GM18517 (cell line): ENCODE results near the gene TRIO.

Experiments
- ATAC-seq: cut with Tn5 transposase; IDR thresholded peaks from one replicate; pipeline ENCODE4 v1.9.1; 2021; ENCODE audit warnings: mild to moderate bottlenecking, moderate library complexity; ENCODE audit not compliant: unreplicated experiment

The TRIO gene

DNA sequence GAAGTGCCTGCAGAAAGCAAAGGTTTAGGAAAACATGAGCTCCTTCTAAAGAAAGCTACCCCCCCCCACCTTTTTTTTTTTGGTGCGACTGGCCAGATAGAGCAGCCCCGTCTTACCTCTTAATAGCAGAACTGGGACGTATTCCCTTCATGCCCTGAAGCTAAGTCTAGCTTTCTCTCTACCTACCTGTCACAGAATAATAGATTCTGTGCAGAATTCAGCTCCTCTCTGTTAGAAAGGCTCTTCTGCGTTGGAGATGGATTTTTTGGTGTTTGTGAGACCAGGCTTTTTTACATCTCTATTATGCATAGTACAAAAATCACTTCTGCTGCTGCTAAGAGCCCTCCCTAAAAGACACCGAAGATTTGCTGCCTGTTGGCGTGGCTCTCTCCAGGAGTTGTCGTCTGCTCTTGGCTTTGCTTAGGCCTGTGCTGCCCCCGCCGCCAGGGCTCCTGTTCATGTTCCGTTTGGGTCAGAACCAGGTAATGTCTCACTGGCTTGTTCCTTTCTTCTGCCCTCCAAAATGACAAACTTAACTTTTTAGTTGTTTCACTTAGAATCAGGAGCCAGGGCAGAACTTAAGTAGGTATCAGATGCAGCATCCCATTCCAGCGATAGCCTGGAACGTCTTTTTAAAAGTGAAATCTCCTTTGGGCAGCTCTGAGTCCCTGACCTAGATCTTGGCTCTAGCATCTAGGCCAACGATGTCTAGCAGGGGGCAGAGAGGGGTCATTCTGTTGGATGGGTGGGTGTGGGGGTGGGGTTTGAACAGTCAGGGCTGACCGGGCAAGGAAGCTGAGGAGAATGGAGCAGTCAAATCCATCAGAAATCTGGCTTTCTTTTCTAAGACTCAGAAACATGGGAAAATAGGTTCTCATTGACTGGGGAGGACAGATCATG, 2.5 kb downstream of the TRIO start:
- no peak for ATAC-seq

DNA sequence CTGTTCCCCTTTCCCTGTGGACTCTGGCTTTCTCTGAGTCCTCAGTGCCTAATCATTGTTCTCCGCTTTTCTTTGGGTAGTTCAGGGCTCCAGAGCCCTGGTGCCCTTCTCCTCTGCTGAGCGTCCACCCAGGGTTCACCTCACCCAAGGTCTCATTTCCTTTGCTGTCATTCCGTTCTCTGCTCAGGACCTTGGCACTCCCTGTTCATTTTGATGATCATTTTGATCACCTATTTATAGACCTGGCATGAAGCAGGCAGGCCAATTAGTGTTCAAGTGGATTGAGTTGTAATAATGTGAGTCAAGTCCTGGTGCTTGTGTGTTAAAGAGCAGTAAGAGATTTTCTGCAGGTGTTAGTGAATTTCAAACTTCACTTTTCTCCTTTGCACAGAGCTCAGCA, 3.6 kb downstream of the TRIO start:
- ATAC-seq, result no peak

DNA sequence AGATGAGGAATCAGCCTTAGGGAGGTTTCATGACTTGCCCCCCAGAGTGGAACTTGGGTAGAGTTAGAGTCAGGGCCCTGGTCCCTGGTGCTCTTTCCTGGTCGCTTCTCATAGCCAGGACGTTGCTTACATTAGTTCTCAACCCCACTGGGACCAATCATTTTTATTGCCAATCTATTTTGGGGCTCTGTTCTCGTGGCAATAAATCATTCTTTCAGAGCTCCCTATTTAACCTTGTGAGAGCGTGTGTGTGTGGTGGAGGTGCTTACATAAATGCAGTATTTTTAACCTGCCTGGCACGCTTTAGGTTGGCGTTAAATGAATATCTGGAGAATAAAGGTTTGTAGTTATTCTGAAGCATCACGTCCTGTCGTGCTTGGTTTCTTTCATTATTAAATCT, 4.1 kb downstream of the TRIO start:
- no peak for ATAC-seq

DNA sequence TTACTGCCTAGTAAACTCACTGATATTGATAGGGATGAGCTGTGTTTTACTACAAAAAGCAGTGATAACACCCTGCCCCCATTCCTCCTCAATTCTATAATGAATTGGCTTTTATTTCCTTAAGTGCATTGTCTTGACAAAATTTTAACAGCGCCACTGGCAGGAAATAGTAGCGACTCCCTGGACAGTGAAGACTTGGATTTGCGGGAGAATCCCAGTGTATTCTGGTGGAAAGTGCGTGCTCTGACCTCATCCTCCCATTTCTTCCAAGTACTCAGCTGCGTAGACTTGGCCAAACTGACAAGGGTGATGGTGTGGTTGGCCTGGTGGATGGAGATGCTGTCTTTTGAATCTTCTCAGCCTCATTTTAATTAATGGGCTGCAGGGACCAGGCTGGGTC, 5.3 kb downstream of the TRIO start:
- no peak for ATAC-seq

DNA sequence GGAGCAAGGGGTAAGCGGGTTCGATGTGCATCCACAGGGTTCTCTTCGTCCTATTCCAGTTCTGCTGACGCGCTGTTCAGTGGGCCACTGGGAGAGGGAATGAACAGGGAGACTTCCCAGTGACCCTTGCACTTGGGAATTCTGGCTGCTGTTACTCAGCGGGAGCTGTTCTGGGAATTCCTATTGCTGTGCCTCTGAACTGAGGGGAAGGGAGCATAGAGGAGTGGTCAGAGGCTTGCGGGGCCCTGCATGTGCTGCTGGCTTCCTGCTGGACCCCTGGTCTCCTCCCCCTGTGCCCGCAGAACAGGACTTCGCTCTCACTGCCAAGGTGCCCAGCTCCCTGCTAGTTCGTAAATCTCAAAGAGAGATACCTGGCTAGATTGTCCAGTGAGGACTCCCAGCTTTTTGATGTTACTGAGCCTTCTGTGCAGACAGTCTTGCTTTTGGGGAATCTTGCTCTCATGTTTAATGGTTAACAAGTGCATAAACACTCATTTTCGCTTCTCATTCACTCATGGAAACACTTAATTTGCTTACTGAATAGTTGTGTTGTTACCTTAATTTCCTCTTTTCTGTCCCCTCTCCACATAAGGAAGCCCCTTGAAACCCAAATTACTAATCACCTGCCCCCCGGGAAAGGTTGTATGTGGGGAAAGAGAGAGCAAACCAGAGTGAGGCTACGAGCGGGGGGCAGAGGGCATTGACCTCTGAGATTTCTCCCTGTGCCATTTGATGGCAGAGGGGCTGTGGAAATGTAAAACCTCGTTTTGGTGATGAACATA, 5.9 kb downstream of the TRIO start:
- peak; percentile 28 for ATAC-seq

DNA sequence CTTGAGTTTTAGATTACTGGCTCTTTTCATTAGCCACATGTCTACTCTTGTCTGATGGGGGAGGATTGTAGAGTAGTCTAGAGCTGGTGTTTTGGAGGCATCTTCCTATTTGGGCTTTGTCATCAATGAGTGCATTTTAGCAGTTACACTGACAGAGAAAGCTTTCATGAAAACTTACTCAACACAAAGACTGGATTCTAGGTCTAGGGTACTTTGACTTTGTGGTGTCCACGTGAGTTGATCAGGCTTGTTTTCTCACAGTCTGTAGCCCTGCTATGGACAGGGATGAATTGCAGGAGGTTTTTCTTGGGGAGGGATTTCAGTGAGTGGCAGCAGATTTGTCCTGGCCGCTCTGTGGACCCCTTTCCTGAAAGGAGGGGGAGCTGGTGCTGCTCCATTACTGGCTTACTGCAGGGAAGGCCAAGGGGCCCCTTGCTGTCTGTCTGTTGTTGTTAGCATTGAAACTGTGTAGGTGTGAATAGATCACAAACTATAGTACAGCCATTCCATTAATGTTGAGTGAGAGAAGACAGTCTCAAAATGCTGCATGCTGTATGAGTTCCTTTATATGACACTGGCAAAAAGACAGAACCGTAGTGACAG, 6.6 kb downstream of the TRIO start:
- ATAC-seq, result no peak

DNA sequence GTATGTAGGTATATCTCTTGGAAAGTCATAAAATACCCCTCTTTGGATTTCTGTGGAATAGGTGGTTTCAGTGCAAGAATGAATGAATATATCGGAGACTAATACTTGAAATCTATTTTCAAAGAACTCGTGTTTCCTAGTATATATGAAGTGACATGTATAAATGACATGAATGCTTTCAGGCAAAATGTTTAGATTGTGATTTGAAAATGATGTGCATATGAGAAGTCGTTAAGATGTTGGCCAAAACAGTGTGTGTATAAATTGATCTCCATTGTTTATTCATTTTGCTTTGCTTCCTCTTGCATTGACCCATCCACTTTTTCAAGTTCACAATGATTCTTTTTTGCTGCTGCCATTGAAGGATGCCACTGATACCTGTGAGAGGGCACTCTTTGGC, 8.3 kb downstream of the TRIO start:
- ATAC-seq, result no peak

DNA sequence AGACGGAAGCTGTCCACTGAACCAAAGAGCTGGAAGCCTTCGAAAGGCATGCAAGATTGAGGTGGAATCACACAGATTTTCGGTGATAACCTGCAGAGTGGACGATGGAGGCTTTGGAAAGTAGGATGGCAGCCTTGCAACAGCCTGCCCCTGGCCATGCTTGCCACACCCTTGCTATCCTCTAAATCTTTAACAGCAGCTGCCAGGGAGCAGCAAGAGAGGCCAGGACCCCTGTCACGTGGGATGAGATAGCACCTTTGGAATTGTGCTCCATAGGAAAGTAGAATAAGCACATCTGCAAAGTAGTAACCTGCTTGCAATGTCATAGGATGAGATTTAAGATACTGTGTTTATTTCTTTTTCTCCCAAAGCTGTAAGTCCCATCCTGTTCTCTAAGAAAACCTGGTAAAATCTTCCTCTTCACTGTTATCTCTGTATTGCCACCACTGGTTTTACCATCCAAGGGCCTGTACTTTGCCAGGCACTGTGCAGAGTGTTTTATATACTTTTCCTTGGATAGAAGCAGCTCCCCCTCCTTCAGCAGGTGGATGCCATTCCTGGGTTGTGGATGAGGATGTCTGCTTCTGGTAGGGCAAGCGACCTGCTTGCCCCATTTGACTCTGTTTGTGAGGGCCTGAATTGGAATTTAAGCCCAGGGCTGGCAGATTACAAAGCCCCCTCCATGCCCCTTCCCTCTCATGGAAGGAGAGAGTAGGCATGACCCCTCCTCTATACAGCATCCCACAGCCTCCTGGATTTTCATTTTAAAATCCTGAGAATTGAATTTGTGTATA, 10.1 kb downstream of the TRIO start:
- no peak for ATAC-seq

DNA sequence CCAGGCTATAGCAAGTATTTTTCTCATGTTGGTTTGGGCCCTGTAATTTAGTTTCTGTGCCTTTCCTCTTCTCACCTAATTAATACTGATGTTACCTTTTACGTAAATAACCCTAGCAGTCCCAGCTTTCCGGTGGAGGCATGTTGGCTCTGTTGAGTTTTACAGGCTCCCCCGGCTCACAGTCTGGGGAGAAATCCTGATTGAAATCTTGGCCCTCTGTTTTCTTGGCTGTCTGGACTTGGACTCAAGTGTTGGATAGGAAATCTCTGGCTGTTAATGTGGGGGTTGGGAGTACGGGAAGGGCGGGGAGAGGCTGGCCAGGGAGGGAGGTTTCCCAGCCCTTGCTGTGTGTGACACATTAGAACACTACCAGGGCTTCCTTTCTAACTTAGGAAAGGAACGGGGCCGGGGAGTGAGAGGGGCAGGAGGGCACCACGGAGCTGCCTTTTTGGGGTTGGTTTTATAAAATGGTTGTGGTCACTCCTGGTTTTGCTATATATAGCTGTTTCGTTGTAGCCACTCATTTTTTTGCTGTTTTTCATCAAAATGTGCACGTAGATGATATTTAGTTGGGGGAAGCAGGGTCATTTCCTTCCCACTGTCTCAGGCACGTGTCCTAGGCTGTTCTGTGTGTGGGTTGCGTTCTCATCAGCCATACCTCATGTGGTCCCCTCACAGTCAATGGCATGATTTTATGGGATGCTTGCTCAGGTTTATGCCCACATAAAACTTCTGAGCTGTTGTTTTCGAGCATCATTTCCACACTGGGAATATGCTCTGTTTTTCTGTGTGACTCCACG, 11.0 kb downstream of the TRIO start:
- ATAC-seq, result peak; percentile 41

DNA sequence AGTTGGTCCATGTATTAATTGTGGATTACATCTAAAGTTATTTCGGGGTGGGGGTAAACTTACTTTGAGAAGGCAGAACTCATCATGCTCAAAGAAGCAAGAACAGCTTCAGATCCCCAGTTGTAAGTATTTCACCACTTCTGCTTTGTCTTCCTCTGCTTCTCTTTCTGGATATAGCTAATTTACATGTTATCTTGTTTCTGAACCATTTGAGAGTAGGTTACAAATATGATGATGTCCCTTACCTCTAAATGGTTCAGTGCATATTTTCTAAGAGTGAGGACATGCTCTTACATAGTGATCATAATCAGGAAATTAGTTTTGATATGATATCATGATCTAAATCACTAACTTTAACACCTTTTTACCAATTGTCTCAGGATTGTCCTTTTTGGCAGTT, 11.9 kb downstream of the TRIO start:
- ATAC-seq, result peak; percentile 64

DNA sequence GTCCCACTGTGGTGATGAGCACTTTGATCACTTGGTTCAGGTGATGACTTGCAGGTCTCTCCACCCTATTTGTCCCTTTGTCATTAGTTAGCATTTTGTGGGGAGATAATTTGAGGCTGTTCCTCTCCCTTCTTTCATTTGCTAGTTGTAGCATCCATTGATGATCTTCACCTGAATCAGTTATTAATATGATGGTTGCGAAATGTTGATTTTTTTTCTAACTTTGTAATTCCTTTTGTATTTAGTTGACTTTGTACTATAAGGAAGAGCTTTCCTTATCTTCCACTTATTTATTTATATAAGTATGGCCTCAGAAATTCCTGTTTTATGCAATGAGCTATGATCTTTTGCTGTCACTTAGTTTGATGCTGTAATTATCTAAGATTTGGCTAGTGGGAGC, 12.6 kb downstream of the TRIO start:
- no peak for ATAC-seq

DNA sequence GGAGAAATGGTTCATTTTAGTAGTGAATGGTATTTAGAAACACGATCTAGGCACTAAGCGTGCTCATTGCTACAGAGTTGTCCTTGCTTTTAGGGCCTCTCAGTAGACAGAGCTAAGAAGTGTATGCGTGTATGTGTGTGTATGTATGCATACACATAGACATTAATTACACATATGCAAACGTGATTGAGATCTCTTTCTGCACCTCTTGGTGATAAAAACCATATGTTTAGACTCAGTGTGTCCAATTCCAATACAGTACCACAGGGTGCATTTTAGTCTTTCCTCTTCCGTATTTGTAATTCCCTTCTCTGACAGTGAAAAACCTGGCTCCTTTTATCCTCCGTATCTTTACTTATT, 13.1 kb downstream of the TRIO start:
- peak; percentile 8 for ATAC-seq

DNA sequence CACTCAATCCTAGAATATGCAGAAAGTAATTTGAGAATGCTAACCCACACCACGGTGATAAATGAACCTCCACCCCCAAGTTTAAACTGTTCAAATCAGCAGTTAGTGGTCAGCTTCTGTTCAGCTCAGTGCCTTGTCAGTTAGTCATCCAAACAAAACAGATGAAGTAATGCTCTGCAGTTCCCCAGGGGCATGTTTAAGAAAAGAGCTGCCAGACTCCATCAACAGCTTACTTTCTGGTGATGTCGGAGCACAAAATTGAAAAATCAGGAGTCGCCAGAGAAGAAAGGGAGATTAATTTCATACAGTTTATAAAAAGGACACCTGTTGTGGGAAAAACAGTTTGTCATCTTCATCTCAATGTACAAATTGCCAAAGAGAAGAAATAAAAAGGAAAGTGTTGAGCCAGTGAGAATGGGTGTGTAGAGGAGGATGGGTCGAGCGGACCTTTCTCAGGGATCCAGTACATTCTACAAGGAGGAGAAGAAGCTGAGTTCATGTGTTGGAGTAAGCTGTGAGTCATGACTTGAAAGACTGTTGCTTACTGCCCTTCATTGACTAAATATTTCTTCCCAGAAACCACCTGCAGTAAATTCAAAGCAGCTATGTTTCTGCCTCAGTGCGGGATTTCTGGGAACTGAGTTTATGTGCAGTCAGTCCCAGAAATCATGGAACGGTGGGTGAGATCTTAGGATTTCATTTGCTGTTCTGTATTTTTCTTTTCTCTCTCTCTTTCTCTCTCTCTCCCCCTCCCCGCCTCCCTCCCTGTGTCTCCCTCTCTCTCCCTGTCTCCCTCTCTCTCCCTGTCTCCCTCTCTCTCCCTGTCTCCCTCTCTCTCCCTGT, 13.7 kb downstream of the TRIO start:
- peak; percentile 65 for ATAC-seq

DNA sequence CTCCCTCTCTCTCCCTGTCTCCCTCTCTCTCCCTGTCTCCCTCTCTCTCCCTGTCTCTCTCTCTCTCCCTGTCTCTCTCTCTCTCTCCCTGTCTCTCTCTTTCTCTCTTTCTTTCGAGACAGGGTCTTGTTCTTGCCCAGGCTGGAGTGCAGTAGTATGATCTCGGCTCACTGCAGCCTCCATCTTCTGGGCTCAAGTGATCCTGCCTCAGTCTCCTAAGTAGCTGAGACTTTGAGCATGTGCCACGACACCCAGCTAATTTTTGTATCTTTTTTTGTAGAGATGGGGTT, 14.3 kb downstream of the TRIO start:
- no peak for ATAC-seq

DNA sequence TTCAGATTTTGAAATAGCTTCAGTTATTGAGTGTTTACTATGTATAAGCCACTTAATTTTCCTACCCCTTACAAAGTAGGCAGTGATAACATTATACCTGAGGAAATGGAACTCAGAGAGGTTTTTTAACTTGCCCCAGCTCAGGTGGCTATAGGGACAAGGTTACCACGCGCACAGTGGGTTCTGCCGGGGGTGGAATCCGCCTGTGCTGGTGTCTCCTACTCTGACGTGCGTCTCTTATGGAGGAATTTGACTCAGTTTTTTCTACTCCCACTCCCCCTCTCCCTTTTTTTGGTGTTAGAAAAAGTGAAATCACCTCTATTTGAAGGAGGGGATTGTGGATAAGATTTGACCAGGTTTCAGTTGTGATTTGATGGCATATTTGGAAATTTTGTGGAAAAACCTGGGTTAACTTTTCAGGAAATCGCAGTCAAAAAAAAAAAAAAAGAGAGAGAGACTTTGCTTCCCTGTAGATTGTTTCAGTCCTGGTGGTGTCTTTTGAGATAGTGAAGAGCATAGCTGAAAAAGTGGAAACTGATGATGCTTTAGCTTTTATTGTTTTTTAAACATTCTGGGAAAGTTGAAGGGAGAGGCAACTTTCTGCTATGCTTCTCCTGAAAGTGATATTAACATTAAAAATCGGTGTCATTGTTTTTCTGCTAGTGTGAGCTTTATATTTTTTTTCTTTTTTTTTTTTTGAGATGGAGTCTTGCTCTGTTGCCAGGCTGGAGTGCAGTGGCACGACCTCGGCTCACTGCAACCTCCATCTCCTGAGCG, 15.9 kb downstream of the TRIO start:
- no peak for ATAC-seq

DNA sequence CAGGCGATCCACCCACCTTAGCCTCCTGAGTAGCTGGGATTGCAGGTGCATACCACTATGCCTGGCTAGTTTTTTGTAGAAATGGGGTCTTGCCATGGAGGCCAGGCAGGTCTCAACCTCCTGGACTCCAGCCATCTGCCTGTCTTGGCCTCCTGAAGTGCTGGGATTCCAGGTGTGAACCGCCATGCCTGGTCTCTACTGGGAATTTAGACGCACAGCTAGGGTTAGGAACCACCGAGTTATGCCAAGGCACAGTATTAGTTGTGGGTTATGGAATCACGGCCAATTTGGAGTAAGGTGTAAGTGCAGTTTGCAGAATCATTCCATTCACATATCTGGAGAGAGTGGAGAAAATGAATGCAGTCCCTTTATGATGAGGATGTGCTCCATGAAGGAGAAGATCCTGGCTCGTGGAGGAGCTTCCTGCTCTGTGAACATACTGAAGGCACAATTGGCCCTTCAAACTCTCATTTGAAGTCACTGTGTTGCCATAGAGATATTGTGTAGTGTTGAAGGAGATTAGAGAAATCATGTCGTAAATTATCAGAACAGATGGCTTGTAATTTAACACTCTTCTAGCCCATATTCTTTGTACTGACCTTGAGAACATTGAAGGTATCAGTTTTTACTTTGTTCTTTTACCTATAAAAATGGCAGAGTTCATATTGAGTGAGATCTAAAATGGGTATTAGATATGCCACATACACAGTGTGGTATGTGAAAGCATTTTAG, 18.8 kb downstream of the TRIO start:
- no peak for ATAC-seq

DNA sequence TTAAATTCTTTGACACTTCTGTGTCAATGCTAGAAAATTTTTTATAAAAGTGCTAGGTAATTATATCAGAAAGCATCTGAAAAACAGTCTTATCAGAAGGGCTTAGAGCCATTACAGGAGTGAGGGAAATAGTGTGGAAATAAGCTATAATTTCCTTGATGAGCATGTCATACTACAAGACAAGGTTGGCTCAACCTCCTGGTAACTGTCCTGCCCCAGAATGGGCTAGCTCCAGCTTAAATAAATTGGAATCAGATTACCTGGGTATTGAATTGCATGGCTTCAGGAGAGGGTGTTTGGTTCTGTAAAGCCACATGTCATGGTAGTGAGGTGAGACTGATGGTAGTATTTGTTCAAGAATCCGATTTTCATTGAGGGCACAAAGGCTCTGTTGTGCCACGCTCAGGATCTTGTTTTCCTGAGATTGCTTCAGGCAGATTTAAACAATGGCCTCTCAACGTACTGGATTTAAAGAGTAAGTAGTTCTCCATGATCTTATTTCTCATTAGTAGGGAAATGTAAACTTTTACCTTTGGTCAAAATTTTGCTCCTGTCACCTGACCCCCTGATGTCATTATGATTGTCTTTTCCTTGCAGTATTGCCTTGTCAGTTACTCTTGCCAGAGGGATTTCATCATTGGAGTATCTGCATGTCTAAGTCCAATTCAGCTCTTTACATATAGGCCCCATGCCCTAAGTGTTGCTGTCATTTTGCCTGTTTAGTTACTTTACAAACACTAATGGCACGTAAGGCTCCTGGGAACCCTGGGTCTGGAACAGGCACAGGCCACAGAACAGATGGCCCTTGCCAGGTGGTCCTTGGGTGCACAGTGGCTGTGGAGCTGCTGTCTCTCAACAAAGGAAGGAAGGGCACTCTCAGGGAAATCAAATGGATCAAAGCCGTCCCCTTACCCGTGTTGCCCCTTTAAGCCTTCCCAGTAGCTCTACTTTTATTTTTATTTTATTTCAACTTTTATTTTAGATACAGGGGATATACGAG, 21.3 kb downstream of the TRIO start:
- no peak for ATAC-seq
